ENCODE results near the gene CHKA.
A peak's percentile ranks its signal among the peaks of the same experiment; 100 is the strongest.

The CHKA gene

DNA sequence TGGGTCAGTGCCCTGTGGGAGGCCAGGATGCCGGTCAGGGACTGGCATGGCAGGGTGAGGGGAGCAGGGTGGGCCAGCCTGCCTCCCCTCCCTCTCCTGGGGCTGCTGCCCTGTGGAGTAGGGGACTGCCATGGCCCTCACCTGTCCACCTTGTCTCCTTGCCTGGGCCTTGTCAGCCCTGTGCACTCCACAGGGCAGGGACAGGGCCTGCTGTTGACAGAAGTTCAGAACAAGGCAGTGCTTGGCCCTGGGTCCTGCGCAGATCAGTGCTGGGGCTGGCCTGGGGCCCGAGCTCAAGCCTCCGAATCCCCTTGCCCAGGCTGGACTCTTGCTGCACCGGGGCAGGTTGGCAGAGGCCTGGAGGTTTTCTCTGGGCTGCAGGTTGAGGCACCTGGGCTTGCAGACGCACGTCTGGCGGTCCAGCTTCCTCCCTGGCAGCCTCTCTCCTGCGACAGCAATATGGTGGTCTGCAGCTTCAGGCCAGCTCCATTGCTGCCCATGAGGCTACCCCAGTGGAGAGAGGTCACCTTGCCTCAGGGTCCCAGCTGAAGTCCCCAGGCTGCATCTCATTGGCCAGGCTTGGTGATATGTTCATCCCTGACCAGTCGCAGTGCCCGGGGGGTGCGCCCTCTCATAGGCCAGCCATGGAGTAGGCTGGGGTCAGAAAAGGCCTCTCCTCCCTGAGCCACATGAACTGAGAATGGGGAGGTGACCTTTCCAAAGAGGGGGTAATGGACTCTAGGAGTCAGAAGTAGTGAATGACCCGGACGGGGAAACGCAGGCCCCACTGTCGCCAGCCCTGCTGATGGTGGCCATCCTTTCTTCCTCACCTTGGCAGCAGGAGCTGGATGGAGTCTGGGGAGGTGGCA is 21.5 kb upstream of the CHKA start:
- DNase-seq (ENCODE audit: low read depth in 2 of 2): no peak

DNA sequence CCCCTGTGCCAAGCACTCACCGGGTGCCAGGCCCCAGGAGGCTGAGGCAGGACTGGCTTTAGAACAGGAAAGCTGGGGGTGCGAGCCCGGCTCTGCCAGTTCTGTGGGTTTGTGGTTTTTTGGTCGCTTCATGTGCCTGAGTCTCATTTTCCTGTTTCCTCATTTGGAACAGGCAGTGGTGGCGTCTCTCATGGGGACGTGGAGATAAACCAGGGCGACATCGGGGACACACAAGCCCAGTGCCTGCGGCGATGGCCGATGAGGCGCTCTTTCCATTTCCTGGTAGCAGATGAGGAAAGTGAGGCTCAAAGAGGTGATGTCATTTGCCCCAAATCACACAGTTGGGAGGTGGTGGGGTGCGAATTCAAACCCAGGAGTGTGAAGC is 20.8 kb upstream of the CHKA start:
- DNase-seq (ENCODE audit: low read depth in 2 of 2): peak; percentile 37 to 41

DNA sequence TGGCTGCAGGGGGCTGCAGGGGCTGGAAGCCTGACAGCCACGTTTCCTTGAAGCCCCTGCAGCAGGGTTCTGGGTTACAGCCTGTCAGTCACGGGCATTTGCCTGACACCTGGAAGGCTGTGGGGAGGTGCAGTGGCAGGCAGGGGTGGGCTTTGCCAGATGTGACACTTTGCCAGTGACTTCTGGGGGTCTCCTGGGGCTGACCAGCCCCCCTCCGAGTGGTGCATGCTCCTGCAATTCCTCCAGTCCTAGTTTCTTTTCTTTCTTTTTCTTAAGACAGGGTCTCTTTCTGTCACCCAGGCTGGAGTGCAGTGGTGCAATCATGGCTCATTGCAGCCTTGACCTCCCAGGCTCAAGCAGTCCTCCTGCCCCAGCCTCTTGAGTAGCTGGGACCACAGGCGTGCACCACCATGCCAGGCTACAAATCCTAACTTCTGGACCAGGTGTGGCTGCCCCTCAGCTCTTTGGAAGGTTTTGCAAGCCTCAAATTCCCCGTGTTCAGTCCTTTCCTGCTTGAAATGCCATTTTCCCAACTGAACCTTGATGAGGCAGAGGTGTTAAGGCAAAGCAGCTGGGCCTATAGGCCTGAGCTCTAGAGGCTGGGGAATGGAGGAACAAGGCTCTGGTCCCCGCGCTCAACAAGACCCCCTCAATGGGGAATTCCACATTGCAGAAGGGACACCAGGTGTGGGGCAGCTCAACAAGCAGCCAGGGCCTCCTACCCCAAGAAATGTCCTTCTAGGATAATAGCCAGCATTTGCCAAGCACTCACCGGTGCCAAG is 20.2 kb upstream of the CHKA start:
- DNase-seq (ENCODE audit: low read depth in 2 of 2): no peak

DNA sequence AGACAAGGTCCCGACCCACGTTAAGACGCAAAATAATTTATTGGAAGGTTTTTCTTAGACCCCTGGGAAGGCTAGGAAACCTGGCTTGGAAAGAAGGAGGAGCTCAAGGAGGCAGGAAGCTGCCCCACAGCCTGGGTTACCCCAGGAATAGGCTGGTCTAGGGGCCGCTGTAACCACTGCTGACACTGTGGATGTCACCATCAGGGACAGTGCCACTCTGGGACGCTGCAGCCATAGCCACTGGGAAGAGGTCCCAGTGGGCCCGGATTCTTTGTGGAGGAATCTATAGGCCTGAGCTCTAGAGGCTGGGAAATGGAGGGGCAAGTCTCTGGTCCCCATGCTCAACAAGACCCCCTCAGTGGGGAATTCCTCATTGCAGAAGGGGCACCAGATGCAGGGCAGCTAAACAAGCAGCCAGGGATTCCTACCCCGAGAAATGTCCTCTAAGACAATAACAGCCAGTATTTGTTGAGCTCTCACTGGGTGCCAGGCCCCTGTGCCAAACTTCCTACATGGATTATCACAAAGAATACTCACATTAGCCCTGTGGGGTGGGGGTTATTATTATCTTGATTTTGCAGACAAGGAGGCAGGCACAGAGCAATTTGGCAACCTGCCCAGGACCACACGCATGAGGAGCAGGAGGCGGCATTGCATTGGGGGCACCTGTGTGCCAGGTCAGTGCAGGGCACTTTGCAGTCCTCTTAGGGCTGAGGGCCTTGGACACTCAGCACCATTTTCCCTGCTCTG is 19.5 kb upstream of the CHKA start:
- no peak for DNase-seq (ENCODE audit: low read depth in 2 of 2)

DNA sequence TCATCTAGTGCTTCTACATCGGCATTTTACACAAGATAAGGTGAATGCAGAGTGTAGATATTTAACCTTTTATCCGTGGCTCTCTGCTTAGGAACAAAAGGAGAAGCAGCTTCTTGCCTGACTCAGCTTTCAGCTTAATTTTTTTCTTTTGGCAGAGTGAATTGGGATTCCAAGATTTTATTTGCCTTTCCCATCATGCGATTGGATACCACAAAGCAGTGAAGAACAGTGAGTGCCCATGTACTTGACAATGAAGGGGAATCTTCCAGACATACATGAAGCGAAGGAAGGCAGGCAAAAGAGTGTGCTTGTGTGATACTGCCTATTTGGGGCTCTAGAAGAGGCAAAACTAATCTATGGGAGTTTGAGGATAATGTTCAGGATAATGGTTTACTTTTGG is 17.0 kb upstream of the CHKA start:
- DNase-seq (ENCODE audit: low read depth in 2 of 2): no peak

DNA sequence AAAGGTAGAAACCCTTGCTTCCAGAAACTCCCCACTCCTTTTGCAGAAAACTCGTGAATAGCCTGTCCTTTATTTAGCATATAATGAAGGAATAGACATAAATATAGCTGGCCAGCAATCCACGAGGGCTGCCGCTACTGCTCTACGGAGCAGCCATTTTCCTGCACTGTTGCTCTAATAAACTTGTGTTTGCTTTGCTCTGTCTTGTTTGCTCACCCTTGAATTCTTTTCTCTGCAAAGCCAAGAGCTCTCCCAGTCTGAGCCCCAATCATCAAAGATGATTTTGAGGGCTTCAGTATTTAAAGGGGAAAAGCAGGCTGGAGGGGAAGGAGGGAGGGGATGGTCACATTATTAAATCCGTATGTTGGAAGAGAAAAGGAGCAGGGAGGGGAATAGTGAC is 16.6 kb upstream of the CHKA start:
- DNase-seq (ENCODE audit: low read depth in 2 of 2): no peak

DNA sequence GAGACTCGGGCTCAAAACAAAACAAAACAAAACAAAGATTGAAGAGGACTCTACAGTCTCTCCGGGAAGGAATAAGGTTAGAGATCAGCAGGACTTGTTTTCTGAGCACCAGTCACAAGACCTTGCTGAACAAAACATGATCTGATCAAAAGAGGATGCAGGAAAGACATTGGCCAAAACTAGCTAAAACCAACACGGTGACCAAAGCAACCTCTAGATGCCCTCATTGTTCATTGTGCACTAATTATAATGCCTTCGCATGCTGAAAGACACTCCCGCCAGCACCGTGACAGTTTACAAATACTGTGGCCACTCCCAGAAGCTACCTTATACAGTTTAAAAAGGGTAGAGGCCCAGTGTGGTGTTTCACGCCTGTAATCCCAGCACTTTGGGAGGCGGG is 15.7 kb upstream of the CHKA start:
- no peak for DNase-seq (ENCODE audit: low read depth in 2 of 2)

DNA sequence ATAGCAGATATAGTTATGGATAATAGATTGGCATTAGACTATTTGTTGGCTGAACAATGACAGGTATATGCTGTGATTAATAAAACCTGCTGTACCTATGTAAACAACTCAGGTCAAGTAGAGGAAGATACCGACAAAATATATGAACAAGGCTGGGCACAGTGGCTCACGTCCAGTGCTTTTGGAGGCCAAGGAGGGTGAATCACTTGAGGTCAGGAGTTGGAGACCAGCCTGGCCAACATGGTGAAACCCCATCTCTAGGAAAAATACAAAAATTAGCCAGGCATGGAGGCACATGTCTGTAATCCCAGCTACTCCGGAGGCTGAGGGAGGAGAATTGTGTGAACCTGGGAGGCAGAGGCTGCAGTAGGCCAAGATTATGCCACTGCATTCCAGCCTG is 14.0 kb upstream of the CHKA start:
- DNase-seq (ENCODE audit: low read depth in 2 of 2): no peak

DNA sequence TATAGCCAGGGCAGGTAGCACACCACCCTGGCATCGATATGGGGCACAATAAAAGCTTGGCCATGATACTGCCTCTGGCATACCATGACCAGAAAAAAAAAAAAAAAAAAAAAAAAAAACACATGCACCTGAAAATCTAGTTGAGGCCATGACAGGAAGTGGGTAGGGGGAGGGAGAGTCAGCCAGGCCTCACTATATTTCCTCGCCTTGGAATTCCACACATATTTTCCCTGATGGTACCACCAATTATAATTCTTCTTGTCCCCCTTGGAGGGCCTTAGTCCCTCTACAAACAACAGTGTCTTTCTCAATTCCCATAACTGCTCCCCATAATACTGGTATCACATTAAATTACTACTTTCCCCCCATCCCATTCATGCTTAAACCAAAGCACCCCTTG is 12.6 kb upstream of the CHKA start:
- DNase-seq (ENCODE audit: low read depth in 2 of 2): no peak

DNA sequence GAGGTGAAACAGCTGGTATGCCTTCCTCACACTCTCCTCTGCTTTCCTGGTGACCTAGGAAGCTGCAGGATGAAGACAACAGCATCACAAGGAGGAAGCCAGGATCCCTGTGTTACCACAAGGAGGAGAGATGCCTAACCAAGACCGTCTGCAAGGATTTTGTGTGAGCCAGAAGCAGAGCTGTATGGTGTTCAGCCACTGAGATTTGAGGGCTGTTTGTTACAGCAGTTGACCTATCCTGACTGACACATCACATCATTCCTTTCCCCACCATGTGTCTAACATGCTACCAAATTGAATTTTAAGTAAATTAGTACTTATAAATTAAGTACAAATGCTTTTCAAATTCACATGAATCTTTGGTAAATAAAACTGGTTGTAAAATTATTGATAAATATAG is 8.9 kb upstream of the CHKA start:
- DNase-seq (ENCODE audit: low read depth in 2 of 2): no peak

DNA sequence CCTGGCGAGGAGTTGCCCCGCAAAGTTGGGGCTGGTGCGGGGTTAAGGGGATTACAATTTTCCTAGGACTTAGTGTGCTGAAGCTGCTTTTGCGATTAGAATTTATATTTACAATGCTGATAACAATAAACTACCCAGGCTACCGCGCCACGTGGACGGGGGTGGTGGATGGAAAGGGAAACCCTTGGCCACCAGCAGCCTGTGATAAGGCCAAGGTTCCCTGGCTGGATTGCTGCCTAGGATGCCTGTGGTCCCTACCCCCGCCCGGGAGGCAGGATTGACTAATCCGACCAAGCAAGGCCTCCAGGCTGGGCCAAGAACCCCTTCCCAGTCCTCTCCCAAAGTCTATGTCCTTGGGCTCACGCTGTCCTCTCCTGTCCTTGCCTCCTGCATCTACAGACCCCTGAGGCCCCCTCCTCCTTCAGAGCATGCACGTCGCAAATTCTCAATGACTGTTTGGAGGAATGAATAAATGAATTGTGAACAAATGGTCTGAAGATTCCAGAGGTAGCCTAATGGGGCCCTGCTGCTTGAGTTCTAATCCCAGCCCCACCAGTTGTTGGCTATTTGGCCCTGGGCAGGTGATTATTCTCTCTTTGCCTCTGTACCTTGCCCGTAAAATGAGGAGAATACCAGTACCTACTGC is 7.6 kb upstream of the CHKA start:
- DNase-seq (ENCODE audit: low read depth in 2 of 2): no peak

DNA sequence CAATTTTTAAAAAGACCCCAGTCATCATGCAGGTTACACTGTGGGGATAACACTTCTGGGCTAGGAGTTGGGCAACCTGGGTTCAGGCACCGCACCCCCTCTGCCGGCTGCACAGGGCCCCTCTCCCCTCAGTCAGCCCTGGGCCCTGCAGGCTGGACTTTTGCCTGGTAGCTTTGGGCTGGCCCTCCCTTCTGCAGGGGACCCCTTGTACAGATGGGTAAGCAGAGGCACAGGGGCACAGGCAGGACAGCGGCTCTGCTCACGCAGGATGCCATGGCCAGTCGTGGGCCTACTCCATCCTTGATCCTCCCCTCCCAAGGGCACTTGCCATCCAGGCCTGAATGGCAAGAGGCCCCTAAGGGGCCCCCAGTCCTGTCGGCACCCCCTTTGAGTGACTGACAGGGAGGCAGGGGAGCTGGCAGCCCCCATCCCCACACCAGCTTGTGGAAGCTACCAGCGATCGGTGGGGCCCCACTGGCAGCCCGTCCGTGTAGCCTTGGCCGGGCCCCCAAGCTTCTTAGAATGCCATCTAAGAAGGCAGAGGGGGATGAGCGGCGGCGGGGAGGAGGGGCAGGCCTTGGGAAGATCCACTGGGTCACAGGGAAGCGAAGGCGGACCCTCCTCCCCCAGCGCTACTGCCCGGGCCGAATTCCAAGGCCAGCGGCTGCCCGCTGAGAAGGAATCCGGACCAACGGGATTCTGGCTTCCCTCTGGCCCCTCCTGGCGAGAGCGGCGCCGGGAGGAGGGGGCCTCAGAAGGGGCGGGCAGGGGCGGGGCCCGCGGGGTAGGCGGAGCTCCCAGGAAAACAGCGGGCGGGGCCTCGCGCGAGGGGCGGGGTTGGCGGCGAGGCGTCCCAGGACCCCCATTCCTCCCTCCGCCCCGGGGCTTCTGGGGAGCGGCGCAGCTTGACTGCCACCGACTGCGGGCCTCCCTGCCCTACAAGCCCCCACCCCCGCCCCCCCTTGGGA is 6.8 kb upstream of the CHKA start:
- no peak for DNase-seq (ENCODE audit: low read depth in 2 of 2)

DNA sequence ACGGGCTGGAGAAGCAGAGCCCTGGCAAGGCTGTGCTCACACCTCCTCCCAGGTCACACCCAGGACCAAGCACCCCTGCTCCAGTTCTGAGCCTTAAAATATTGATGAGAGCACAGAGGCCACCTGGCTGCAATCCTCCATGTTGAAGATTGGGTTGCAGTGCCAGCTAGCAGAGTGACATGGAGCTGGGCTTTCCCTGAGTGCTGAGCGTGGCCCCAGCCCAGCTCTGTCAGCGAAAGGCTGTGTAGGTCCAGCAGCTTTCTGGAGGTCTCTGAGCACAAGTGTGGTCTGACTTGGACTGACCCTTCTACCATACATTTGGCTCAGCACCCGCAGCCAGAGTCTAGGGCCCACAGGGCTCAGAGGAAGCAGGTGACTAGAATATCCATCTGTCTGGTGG is 4.0 kb upstream of the CHKA start:
- no peak for DNase-seq (ENCODE audit: low read depth in 2 of 2)

DNA sequence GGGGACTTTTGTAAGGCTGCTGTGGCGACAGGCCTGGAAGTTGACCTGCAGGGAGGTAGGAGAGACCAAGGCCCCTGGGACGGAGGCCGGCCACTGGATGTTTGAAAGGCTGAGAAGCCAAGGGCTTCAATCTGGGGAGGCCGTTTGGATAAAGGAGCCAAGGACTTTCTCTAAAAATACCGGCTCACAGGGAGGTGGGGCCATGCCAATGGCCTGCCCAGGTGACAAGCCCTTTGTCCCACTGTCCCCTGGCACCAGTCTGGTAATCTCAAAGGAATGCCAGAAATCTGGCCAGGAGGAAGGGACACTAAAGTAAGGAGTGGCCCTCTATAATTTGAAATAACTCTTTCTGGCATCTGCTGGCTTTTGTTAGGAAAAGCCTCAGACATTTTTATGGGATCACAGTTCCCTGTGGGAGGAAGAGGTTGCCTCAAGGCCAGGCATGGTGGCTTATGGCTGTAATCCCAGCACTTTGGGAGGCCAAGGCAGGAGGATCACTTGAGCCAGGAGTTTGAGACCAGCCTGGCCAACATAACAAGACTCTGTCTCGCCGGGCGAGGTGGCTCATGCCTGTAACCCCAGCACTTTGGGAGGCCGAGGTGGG is 1.9 kb upstream of the CHKA start:
- DNase-seq (ENCODE audit: low read depth in 2 of 2): no peak

DNA sequence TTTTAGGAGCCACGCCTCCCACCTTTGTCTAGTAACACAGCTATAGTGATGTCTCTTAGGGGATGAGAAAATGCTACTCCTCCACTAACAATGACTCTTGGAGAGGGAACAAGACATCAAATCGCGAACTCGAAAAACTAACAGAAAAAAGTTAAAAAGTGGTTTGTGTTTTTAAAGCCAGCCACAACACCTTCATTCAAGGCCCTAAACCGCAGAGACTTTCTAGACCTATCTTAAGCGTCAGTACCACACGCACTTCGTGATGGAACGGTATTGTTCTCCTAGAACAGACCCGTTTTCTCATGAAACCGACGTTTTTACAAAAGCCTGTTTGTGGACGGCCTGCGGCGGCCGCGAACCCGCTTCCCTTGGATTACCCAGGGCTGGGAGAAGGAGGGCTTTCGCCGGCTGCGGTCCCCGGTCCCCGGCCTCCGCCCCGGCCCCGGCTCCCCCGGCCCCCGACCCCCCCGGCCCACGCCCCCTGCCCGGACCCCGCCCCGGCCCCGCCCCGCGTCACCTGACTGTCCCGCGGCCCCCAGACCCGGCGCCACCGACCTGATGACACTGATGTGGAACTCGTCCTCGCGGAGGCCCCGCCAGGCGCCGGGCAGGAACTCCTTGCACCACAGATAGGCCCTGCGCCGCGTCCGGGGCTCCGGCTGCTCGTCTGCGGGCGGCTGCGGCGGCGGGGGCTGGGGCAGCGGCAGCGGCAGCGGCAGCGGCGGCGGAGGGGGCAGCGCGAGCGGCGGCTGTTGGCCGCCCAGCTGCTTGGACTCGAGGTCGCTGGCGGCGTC is 718 bp downstream of the CHKA start:
- DNase-seq (ENCODE audit: low read depth in 2 of 2): no peak

DNA sequence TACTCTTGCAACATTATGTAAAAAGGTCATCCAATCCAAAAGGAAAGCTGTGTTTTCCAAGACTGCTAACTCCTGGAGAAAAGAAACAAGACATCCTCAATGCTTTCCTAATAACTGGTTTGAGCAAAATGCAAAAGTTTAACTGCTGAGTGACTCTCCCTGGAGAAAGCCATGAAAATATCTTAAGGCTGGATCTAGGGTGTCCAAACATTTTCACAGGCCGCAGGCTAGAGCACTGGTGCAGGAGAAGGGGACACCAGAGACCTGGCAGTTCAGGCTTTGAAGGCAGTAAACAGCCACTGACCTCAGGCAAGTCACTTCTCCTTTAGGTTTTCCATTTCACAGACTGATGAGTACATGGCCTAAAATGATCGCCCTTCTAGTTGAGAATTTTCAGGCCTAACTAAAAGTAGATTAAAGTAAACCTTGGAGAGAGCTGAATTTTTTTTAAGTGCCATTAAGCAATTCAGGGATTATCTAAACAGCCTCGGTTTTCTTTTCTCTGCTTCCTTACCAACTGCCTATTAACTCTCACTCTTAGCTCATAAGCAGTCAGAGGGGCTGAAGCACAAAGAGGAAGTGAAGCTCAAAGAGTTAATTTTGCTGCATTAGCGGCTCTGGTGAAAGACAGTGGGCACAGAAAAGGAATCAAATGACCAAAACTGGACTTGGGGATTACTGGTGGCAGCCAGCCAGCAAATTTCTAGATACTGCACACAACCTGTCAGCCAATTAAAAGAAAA is 2.3 kb downstream of the CHKA start:
- DNase-seq (ENCODE audit: low read depth in 2 of 2): no peak

DNA sequence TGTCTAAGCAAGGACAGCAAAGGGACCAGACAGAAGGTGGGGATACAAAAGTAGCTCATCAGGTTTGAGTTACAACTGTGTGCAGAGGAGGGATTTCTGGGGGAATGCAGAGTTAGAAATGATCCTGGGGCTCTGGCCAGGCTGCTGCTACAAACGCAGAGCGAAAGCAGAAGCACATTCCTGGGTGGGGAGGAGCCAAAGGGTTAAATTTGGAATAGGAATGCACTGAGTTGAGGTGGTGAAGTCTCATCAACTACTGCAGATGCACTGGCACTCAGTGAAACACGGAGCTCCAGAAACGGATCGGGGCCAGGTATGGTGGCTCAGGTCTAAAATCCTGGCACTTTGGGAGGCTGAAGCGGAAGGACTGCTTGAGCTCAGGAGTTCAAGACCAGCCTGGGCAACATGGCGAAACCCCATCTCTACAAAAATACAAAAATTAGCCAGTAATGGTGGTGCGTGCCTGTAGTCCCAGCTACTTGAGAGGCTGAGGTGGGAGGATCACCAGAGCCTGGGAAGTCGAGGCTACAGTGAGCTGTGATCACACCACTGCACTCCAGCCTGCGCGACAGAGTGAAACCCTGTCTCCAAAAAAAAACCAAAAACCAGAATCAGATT is 3.2 kb downstream of the CHKA start:
- no peak for DNase-seq (ENCODE audit: low read depth in 2 of 2)

DNA sequence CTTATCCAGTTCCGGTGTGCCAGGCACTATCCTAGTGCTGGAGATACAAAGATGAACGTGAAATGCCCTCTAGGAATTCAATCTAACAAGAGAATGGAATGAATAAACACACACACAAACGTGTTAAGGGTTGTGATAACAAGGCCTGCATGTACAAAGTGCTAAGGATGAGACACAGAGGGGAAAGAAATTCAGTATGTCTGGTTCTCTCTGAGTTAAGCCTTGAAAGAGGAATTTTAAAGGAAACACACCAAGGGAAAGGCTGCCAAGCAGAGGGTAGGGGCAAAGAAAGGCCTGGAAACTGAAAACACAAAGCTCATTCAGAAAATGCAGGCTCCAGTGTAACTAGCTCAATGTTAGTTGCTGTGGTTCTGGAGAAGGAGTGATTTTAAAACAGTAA is 4.2 kb downstream of the CHKA start:
- no peak for DNase-seq (ENCODE audit: low read depth in 2 of 2)

Data from stimulated activated CD4-positive, alpha-beta T cell treated with anti-CD3 and anti-CD28 coated beads, Interleukin-4, amount 100 ng/mL, for 48 hours (primary cell).